OCI-LY3 (cell line): ENCODE results near the gene EYS.

Experiments used
- EZH2phosphoT487 ChIP-seq: fragments of 200-600 bp; shearing (Covaris generic); IDR thresholded peaks from 2 replicates; pipeline ENCODE4 v1.6.1; 2018; ENCODE audit warnings: antibody characterized with exemption, mixed run types, low read depth
- TF ChIP-seq, protein P1 (sequence below): fragments of 200-600, 300-600 bp; sonication (generic); IDR thresholded peaks from 2 replicates; pipeline ENCODE4 v1.5.1; 2014; ENCODE audit warnings: antibody characterized with exemption, low read length, low read depth

DNA sequence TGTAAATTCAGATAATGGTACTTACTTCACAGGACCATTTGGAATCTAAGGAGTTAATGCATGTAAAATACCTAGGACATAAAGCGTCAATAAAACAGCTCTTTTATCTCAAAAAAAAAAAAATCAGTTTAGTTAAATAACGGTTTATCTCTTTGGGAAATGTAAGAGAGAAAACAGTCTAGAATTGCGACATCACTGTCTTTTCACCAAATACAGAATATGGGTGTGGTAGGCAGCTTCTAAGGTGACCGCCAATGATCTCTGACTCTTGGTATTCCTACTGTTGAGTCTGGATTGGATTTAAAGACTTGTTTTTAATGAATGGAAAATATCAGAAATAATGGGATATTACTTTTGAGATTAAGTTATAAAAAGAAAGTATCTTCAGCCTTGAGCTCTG, 111.5 kb downstream of the EYS start:
- TF ChIP-seq, protein P1, sequence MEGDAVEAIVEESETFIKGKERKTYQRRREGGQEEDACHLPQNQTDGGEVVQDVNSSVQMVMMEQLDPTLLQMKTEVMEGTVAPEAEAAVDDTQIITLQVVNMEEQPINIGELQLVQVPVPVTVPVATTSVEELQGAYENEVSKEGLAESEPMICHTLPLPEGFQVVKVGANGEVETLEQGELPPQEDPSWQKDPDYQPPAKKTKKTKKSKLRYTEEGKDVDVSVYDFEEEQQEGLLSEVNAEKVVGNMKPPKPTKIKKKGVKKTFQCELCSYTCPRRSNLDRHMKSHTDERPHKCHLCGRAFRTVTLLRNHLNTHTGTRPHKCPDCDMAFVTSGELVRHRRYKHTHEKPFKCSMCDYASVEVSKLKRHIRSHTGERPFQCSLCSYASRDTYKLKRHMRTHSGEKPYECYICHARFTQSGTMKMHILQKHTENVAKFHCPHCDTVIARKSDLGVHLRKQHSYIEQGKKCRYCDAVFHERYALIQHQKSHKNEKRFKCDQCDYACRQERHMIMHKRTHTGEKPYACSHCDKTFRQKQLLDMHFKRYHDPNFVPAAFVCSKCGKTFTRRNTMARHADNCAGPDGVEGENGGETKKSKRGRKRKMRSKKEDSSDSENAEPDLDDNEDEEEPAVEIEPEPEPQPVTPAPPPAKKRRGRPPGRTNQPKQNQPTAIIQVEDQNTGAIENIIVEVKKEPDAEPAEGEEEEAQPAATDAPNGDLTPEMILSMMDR, result no peak
- TF ChIP-seq EZH2phosphoT487, result no peak
